Keratinocyte (primary cell): ENCODE results near the gene COASY. TPM values are rescaled to one million over a fixed set of nuclear protein-coding genes. Genes with fewer than 3 reads are reported as not detected.

Experiments used
- DNase-seq: peaks from one replicate; pipeline ENCODE4 v3.0.0-alpha.2; 2011; ENCODE audit warnings: low read depth, missing footprints, low spot score
- FAIRE-seq: peaks from 2 replicates; lab custom pipeline; 2011; peaks lifted over from hg19 to GRCh38; lab: Jason Lieb, UNC
- H2AFZ ChIP-seq: 2 replicates; pipeline ENCODE4 v1.6.0; 2012; ENCODE audit warnings: low read length, control low read depth, inconsistent platforms; ENCODE audit not compliant: control insufficient read depth
- H3K27ac ChIP-seq: 2 replicates; pipeline ENCODE4 v1.5.1; 2011; ENCODE audit warnings: low read length; ENCODE audit not compliant: control insufficient read depth, insufficient read depth
- H3K27me3 ChIP-seq: 3 replicates; pipeline ENCODE4 v1.6.0; 2011; ENCODE audit warnings: low read length; ENCODE audit not compliant: control insufficient read depth, insufficient read depth; ENCODE audit errors: extremely low read depth
- H3K36me3 ChIP-seq, 2 experiments: 2 replicates in 1 of 2; 3 replicates in 1 of 2; pipeline ENCODE4 v1.5.1; 2011; ENCODE audit warnings: low read length in 2 of 2, mild to moderate bottlenecking in 1 of 2; ENCODE audit not compliant: control insufficient read depth in 2 of 2, insufficient read depth in 2 of 2; ENCODE audit errors: extremely low read depth in 1 of 2
- H3K4me1 ChIP-seq: 3 replicates; pipeline ENCODE4 v1.5.1; 2011; ENCODE audit warnings: low read length; ENCODE audit not compliant: control insufficient read depth, insufficient read depth; ENCODE audit errors: extremely low read depth
- H3K4me2 ChIP-seq: 3 replicates; pipeline ENCODE4 v1.6.0; 2011; ENCODE audit warnings: low read depth, low read length; ENCODE audit not compliant: control insufficient read depth, insufficient read depth; ENCODE audit errors: extremely low read depth
- H3K4me3 ChIP-seq, 3 experiments: fragments of 200-600 bp in 1 of 3; sonication (generic) in 1 of 3; 2 replicates in 2 of 3; 3 replicates in 1 of 3; pipeline ENCODE4 v1.5.1; 2011 to 2016; ENCODE audit warnings: low read length in 3 of 3, mild to moderate bottlenecking in 3 of 3, control low read depth in 2 of 3, inconsistent platforms in 1 of 3, low read depth in 1 of 3, mixed read lengths in 1 of 3, mixed run types in 1 of 3, moderate library complexity in 1 of 3; ENCODE audit not compliant: control insufficient read depth in 2 of 3, insufficient read depth in 2 of 3; ENCODE audit errors: extremely low read depth in 1 of 3
- H3K79me2 ChIP-seq: 2 replicates; pipeline ENCODE4 v1.6.0; 2012; ENCODE audit warnings: low read length; ENCODE audit not compliant: control insufficient read depth, insufficient read depth
- H3K9ac ChIP-seq: 3 replicates; pipeline ENCODE4 v1.6.0; 2011; ENCODE audit warnings: low read length; ENCODE audit not compliant: control insufficient read depth, insufficient read depth; ENCODE audit errors: extremely low read depth
- H3K9me1 ChIP-seq: 3 replicates; pipeline ENCODE4 v1.6.0; 2011; ENCODE audit warnings: low read length; ENCODE audit not compliant: control insufficient read depth, insufficient read depth; ENCODE audit errors: extremely low read depth
- H3K9me3 ChIP-seq: 2 replicates; pipeline ENCODE4 v1.5.1; 2012; ENCODE audit warnings: low read depth, low read length; ENCODE audit not compliant: control insufficient read depth
- H4K20me1 ChIP-seq: 3 replicates; pipeline ENCODE4 v1.6.0; 2011; ENCODE audit warnings: low read length; ENCODE audit not compliant: control insufficient read depth, insufficient read depth; ENCODE audit errors: extremely low read depth
- EZH2 ChIP-seq: IDR thresholded peaks from one replicate; pipeline ENCODE4 v1.6.1; 2012; ENCODE audit warnings: inconsistent platforms, mild to moderate bottlenecking, low read length, moderate library complexity
- dilution Hi-C: fragments of 300-500 bp; cut with MboI; formaldehyde crosslinking; loops from one replicate; pipeline ENCODE4 v1.7.0; 2020; ENCODE audit warnings: low sequenced_read_pairs; ENCODE audit not compliant: extremely low pct_ligation_motif_present
- polyA plus RNA-seq, 5 experiments: library from polyadenylated mRNA; depleted of rRNA in 3 of 5; stranded (reverse) in 3 of 5; stranded (forward) in 1 of 5; unstranded in 1 of 5; fragments of >200 nt; gene quantifications; 1 replicate in 1 of 5; 2 replicates in 3 of 5; 3 replicates in 1 of 5; pipeline versions ENCODE4 v1.2.1 to v1.2.3, GENCODE V29; 2011 to 2012; ENCODE audit warnings: missing spikeins in 2 of 5, low read depth in 1 of 5, low replicate concordance in 1 of 5
- TF ChIP-seq, protein P1 (sequence below), 3 experiments: IDR thresholded peaks in 1 of 3; conservative IDR thresholded peaks in 1 of 3; optimal IDR thresholded peaks in 1 of 3; 2 replicates in 2 of 3; 3 replicates in 1 of 3; pipeline versions ENCODE3 to v1.5.1; 2011; ENCODE audit warnings: low read length in 3 of 3, mild to moderate bottlenecking in 3 of 3, moderate library complexity in 2 of 3, control low read depth in 1 of 3, inconsistent platforms in 1 of 3; ENCODE audit not compliant: insufficient read depth in 2 of 3; ENCODE audit errors: extremely low read depth in 1 of 3

Gene COASY
- polyA plus RNA-seq, 1 donor (not counting 4 experiments of a cell fraction or from before 2014, with no cell fraction given) = 26.2 TPM

DNA sequence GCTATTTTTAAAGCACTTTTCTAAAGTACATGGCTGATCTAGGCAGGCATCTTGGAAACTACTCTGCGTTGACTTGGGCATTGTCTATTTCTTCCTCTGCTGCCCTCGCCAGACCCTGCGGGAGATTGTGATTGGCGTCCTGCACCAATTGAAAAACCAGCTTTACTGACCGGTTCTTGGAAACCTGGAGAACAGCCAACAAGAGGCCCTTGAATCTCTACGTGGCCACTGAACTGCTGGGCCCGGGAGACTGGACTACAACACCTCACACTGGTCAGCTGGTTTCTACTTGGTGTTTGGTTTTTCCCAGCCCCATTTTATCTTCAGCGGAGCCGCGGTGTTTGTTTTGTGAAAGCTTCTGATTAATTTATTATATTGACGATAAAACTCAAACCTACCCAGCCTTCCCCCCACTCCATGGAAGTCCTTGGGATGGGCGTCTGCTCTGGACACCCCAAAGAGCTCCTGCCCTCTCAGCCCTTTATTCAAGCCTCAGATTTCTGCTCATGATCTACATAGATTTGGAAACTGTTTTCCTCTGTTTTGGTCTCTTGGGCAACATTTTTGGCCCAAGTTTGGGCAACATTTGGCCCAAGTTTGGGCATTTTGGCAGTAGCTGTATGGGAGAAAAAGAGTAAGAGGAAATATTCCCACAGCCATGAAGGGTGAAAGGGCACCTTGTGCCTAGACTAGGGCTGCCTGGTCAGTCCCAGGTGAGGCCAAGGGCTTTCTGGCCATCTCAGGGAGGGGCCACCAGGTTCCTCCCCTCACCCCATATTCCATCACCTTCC lies 9.7 kb downstream of the COASY start:
- Histone ChIP-seq H3K4me1 (peaks cover 12% of the 10 kb centered on the region), H3K9me1 (no peaks in the 10 kb centered on the region), H3K27me3 (no peaks in the 10 kb centered on the region), H3K79me2 (peaks cover 45% of the 10 kb centered on the region), H3K4me2 (no peak overlapping the region), H3K9ac (no peak overlapping the region), H3K27ac (no peak overlapping the region), H3K36me3 (peaks cover 39 to 47% of the 10 kb centered on the region in 2 experiments), H3K9me3 (no peaks in the 10 kb centered on the region), H3K4me3 (no peak overlapping the region), H2AFZ (no peak overlapping the region), H4K20me1 (no peaks in the 10 kb centered on the region)
- no peak for DNase-seq
- TF ChIP-seq, protein P1, sequence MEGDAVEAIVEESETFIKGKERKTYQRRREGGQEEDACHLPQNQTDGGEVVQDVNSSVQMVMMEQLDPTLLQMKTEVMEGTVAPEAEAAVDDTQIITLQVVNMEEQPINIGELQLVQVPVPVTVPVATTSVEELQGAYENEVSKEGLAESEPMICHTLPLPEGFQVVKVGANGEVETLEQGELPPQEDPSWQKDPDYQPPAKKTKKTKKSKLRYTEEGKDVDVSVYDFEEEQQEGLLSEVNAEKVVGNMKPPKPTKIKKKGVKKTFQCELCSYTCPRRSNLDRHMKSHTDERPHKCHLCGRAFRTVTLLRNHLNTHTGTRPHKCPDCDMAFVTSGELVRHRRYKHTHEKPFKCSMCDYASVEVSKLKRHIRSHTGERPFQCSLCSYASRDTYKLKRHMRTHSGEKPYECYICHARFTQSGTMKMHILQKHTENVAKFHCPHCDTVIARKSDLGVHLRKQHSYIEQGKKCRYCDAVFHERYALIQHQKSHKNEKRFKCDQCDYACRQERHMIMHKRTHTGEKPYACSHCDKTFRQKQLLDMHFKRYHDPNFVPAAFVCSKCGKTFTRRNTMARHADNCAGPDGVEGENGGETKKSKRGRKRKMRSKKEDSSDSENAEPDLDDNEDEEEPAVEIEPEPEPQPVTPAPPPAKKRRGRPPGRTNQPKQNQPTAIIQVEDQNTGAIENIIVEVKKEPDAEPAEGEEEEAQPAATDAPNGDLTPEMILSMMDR (optimal IDR thresholded peaks at IDR 0.05 in 1 of 3, IDR thresholded peaks at IDR 0.05 in 1 of 3, conservative IDR thresholded peaks at IDR 0.05 in 1 of 3; ENCODE audit: extremely low read depth in 1 of 3, insufficient read depth in 2 of 3, low read length in 3 of 3) = no peak
- no peak for TF ChIP-seq EZH2
- no peak for FAIRE-seq
- dilution Hi-C loops = no loop called here

GRCh38 chr17:42573095-42573494 lies 11.1 kb downstream of the COASY start:
- Histone ChIP-seq H3K9me1 (no peaks in the 10 kb centered on the region), H3K36me3 (peaks cover 39 to 47% of the 10 kb centered on the region in 2 experiments), H2AFZ (no peak overlapping the region), H3K4me2 (no peak overlapping the region), H3K4me1 (peaks cover 12% of the 10 kb centered on the region), H3K9ac (no peak overlapping the region), H3K27ac (no peak overlapping the region), H3K27me3 (no peaks in the 10 kb centered on the region), H3K9me3 (no peaks in the 10 kb centered on the region), H4K20me1 (no peaks in the 10 kb centered on the region), H3K79me2 (peaks cover 48% of the 10 kb centered on the region), H3K4me3 (no peak overlapping the region)
- dilution Hi-C loops = no loop called here
- TF ChIP-seq EZH2 = no peak
- TF ChIP-seq, protein P1 (optimal IDR thresholded peaks at IDR 0.05 in 1 of 3, IDR thresholded peaks at IDR 0.05 in 1 of 3, conservative IDR thresholded peaks at IDR 0.05 in 1 of 3; ENCODE audit: extremely low read depth in 1 of 3, insufficient read depth in 2 of 3, low read length in 3 of 3) = no peak
- FAIRE-seq (no peak), DNase-seq (no peak)
